DOHH2 (cell line): ENCODE measurements around the gene ARID5B.

Experiments used
- H3F3A ChIP-seq: fragments of 200-600 bp; sonication (generic), shearing (Covaris generic); 2 replicates; pipeline ENCODE4 v1.6.0; 2016; ENCODE audit warnings: antibody characterized with exemption, mild to moderate bottlenecking; ENCODE audit not compliant: control insufficient read depth, insufficient read depth
- H3K27ac ChIP-seq: fragments of 200-600 bp; sonication (generic); 2 replicates; pipeline ENCODE4 v1.5.1; 2014; ENCODE audit warnings: low read depth, mild to moderate bottlenecking, low read length, moderate library complexity
- H3K27me3 ChIP-seq: fragments of 200-600 bp; sonication (generic); 2 replicates; pipeline ENCODE4 v1.6.1; 2014; ENCODE audit warnings: mild to moderate bottlenecking, low read length, mixed read lengths; ENCODE audit not compliant: control insufficient read depth
- H3K36me3 ChIP-seq: fragments of 200-600 bp; sonication (generic); 2 replicates; pipeline ENCODE4 v1.6.1; 2014; ENCODE audit warnings: mild to moderate bottlenecking, low read length, moderate library complexity, mixed read lengths; ENCODE audit not compliant: control insufficient read depth
- H3K4me1 ChIP-seq: fragments of 200-600 bp; sonication (generic); 2 replicates; pipeline ENCODE4 v1.6.1; 2014; ENCODE audit warnings: mild to moderate bottlenecking, low read length, mixed read lengths; ENCODE audit not compliant: control insufficient read depth
- H3K4me2 ChIP-seq: fragments of 200-600 bp; sonication (generic); 2 replicates; pipeline ENCODE4 v1.6.0; 2014; ENCODE audit warnings: mild to moderate bottlenecking, low read length, moderate library complexity
- H3K4me3 ChIP-seq: fragments of 200-600 bp; sonication (generic); 2 replicates; pipeline ENCODE4 v1.5.1; 2014; ENCODE audit warnings: mild to moderate bottlenecking, low read length, mixed read lengths
- H3K79me2 ChIP-seq: fragments of 200-600 bp; sonication (generic); 2 replicates; pipeline ENCODE4 v1.6.1; 2014; ENCODE audit warnings: mild to moderate bottlenecking, low read length, mixed read lengths; ENCODE audit not compliant: control insufficient read depth
- H3K9me2 ChIP-seq: fragments of 200-600 bp; sonication (generic); replicated peaks from 2 replicates; pipeline ENCODE4 v1.6.1; 2014; ENCODE audit warnings: mild to moderate bottlenecking, low read length, mixed read lengths; ENCODE audit not compliant: control insufficient read depth
- H3K9me3 ChIP-seq: fragments of 200-600 bp; sonication (generic); 2 replicates; pipeline ENCODE4 v1.6.1; 2014; ENCODE audit warnings: antibody characterized with exemption, low read length, mixed read lengths; ENCODE audit not compliant: control insufficient read depth, insufficient read depth
- H4K20me1 ChIP-seq: fragments of 200-600 bp; sonication (generic); 2 replicates; pipeline ENCODE4 v1.6.0; 2014; ENCODE audit warnings: low read depth, mild to moderate bottlenecking, antibody characterized with exemption, low read length, moderate library complexity; ENCODE audit not compliant: control insufficient read depth, insufficient read depth
- EZH2phosphoT487 ChIP-seq: fragments of 200-600 bp; sonication (generic); IDR thresholded peaks from 2 replicates; pipeline ENCODE4 v1.6.1; 2017; ENCODE audit warnings: borderline replicate concordance, mild to moderate bottlenecking, antibody characterized with exemption, low read length, moderate library complexity, mixed read lengths
- TF ChIP-seq, protein P1 (sequence below): fragments of 200-600 bp; sonication (generic); IDR thresholded peaks from one replicate; pipeline ENCODE4 v1.5.1; 2014; ENCODE audit warnings: antibody characterized with exemption, mild to moderate bottlenecking, low read depth, low read length; ENCODE audit not compliant: poor library complexity, severe bottlenecking

The ARID5B gene

DNA sequence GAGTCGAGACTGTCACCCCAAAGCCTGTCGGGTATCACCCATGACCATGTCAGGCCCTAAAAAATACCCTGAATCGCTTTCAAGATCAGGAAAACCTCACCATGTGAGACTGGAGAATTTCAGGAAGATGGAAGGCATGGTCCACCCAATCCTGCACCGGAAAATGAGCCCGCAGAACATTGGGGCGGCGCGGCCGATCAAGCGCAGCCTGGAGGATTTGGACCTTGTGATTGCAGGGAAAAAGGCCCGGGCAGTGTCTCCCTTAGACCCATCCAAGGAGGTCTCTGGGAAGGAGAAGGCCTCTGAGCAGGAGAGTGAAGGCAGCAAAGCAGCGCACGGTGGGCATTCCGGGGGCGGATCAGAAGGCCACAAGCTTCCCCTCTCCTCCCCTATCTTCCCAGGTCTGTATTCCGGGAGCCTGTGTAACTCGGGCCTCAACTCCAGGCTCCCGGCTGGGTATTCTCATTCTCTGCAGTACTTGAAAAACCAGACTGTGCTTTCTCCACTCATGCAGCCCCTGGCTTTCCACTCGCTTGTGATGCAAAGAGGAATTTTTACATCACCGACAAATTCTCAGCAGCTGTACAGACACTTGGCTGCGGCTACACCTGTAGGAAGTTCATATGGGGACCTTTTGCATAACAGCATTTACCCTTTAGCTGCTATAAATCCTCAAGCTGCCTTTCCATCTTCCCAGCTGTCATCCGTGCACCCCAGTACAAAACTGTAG lies 191.0 kb downstream of the ARID5B start:
- TF ChIP-seq EZH2phosphoT487: no peak
- TF ChIP-seq, protein P1, sequence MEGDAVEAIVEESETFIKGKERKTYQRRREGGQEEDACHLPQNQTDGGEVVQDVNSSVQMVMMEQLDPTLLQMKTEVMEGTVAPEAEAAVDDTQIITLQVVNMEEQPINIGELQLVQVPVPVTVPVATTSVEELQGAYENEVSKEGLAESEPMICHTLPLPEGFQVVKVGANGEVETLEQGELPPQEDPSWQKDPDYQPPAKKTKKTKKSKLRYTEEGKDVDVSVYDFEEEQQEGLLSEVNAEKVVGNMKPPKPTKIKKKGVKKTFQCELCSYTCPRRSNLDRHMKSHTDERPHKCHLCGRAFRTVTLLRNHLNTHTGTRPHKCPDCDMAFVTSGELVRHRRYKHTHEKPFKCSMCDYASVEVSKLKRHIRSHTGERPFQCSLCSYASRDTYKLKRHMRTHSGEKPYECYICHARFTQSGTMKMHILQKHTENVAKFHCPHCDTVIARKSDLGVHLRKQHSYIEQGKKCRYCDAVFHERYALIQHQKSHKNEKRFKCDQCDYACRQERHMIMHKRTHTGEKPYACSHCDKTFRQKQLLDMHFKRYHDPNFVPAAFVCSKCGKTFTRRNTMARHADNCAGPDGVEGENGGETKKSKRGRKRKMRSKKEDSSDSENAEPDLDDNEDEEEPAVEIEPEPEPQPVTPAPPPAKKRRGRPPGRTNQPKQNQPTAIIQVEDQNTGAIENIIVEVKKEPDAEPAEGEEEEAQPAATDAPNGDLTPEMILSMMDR: no peak
- no peaks in the 10 kb centered on the region for H3K27me3 ChIP-seq
- H3F3A ChIP-seq: no peaks in the 10 kb centered on the region
- no peak overlapping the region for H3K4me3 ChIP-seq
- no peaks in the 10 kb centered on the region for H3K79me2 ChIP-seq
- no peaks in the 10 kb centered on the region for H3K9me2 ChIP-seq
- H3K4me1 ChIP-seq: peaks cover 2% of the 10 kb centered on the region; the same call in 1 of the 2 replicates
- peaks cover 53% of the 10 kb centered on the region for H3K36me3 ChIP-seq
- H3K9me3 ChIP-seq: no peaks in the 10 kb centered on the region
- no peak overlapping the region for H3K27ac ChIP-seq
- H4K20me1 ChIP-seq: no peaks in the 10 kb centered on the region
- no peak overlapping the region for H3K4me2 ChIP-seq

DNA sequence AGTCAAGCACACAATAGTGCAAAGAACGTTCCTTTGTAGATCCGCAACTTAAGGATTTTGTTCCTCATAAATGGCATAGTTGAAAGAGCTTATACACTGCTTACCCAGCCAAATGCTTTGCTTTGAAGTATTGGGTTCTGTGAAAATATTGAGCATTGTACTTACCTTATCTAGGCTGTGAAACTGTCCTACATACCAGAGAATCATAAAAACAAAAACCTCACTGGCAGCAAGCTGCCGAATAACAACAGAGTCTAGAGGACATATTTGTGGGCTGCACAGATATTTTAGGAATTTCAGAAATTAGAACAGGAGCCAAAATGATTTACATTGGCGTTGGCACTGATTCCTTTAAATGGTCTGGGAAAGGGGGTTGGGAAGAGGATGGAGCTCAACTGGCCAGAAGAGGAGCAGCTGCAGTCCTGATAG lies 192.4 kb downstream of the ARID5B start:
- Histone ChIP-seq H4K20me1 (no peaks in the 10 kb centered on the region), H3K9me2 (no peaks in the 10 kb centered on the region), H3K36me3 (peaks cover 41% of the 10 kb centered on the region), H3K27me3 (no peaks in the 10 kb centered on the region), H3K79me2 (no peaks in the 10 kb centered on the region), H3F3A (no peaks in the 10 kb centered on the region), H3K4me1 (peaks cover 8% of the 10 kb centered on the region), H3K4me3 (no peak overlapping the region), H3K4me2 (no peak overlapping the region), H3K27ac (no peak overlapping the region), H3K9me3 (no peaks in the 10 kb centered on the region)
- TF ChIP-seq, protein P1: no peak
- TF ChIP-seq EZH2phosphoT487: no peak

DNA sequence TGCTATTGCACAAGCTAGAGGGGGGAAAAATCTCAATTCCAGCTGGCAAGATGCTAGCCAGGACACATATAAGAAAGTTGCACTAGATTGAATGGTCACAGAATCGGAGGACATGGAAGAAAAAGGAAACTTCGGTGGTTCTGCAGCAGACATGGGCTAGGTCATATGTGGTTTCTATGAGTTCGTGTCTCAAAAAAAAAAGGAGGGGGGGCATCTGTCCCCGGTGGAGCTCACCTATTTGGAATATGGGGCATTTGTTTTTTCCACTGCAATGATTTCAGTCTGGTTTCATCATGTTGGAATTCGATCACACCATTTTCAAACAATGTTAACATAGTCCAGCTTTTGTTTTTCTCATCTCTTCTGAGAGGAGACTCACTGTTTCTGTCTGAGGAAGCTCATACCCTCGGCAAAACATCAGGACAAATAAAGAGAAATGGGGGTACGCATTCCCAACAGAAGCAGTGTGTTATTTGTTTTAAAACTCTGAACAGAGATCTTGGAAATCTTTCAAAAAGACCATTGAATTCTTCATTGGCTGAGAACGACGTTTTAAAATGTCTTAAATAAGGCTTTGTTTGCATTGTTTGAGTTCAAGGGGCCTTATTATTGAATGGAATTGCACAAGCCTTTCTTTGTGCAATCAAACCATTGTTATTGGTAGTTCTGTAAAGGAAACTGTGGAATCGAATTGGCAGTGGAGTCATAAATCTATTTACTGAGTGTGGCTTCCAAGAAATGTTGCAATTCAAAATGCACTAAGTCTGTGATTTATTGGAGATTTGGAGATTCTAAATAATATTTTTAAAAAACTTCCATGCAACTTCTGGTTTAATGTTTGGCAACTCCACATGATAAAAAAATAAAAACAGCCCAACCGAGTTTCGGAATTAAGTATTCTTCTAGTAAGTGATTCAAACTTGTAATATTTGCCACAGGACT lies 194.0 kb downstream of the ARID5B start:
- peaks cover 21% of the 10 kb centered on the region for H3K4me1 ChIP-seq
- 0 out of 2 replicates have a peak, but pooled peaks cover 3% of the 10 kb centered on the region for H3F3A ChIP-seq
- no peaks in the 10 kb centered on the region for H3K27me3 ChIP-seq
- no peaks in the 10 kb centered on the region for H3K9me2 ChIP-seq
- H3K4me2 ChIP-seq: no peak overlapping the region
- no peaks in the 10 kb centered on the region for H4K20me1 ChIP-seq
- peaks cover 32% of the 10 kb centered on the region for H3K36me3 ChIP-seq
- TF ChIP-seq, protein P1: no peak
- no peak for TF ChIP-seq EZH2phosphoT487
- H3K79me2 ChIP-seq: no peaks in the 10 kb centered on the region
- H3K27ac ChIP-seq: no peak overlapping the region
- H3K4me3 ChIP-seq: no peak overlapping the region
- H3K9me3 ChIP-seq: no peaks in the 10 kb centered on the region
